Stimulated activated CD8-positive, alpha-beta memory T cell treated with anti-CD3 and anti-CD28 coated beads, Interleukin-4, amount 100 ng/mL, for 4 hours (primary cell): ENCODE measurements around the gene LCP2.

ENCODE experiments used
- DNase-seq, 2 donors: peaks; one replicate each; pipeline ENCODE4 v3.0.0-alpha.2; 2020; ENCODE audit warnings: low read depth in 2 of 2, low spot score in 1 of 2

Gene LCP2

GRCh38 chr5:170316937-170317336 lies 19.4 kb upstream of the LCP2 start:
- DNase-seq, result no peak

- no peak for DNase-seq
Observed at GRCh38 chr5:170315154-170315553, 17.6 kb upstream of the LCP2 start.

GRCh38 chr5:170314541-170315095 lies 17.0 kb upstream of the LCP2 start:
- no peak for DNase-seq

- no peak for DNase-seq
Observed at GRCh38 chr5:170313816-170314215, 16.2 kb upstream of the LCP2 start.

GRCh38 chr5:170313344-170313743 lies 15.8 kb upstream of the LCP2 start:
- no peak for DNase-seq

- peak in 1 of 2 donors; percentile 59 for DNase-seq
Observed at GRCh38 chr5:170312666-170313065, 15.1 kb upstream of the LCP2 start.

- no peak for DNase-seq
Observed at GRCh38 chr5:170312301-170312595, 14.7 kb upstream of the LCP2 start.

GRCh38 chr5:170311511-170312300 lies 14.1 kb upstream of the LCP2 start:
- DNase-seq, result no peak

- no peak for DNase-seq
Observed at GRCh38 chr5:170310256-170310926, 12.8 kb upstream of the LCP2 start.

GRCh38 chr5:170308686-170309085 lies 11.1 kb upstream of the LCP2 start:
- no peak for DNase-seq

GRCh38 chr5:170307575-170308465 lies 10.2 kb upstream of the LCP2 start:
- no peak for DNase-seq

- DNase-seq, result no peak
Observed at GRCh38 chr5:170306381-170306831, 8.8 kb upstream of the LCP2 start.

- DNase-seq, result no peak
Observed at GRCh38 chr5:170305646-170306025, 8.1 kb upstream of the LCP2 start.

GRCh38 chr5:170305016-170305645 lies 7.6 kb upstream of the LCP2 start:
- DNase-seq, result no peak

GRCh38 chr5:170303549-170303948 lies 6.0 kb upstream of the LCP2 start:
- no peak for DNase-seq

GRCh38 chr5:170302653-170303501 lies 5.3 kb upstream of the LCP2 start:
- DNase-seq, result peak in 1 of 2 donors; percentile 65

- no peak for DNase-seq
Observed at GRCh38 chr5:170301981-170302652, 4.5 kb upstream of the LCP2 start.

GRCh38 chr5:170301149-170301548 lies 3.6 kb upstream of the LCP2 start:
- no peak for DNase-seq

GRCh38 chr5:170300361-170301013 lies 2.9 kb upstream of the LCP2 start:
- no peak for DNase-seq
